OCI-LY3 (cell line): ENCODE data around the gene ZDHHC17.

Experiments used
- H2AFZ ChIP-seq: fragments of 200-600, 300-600 bp; shearing (Covaris generic); 2 replicates; pipeline ENCODE4 v1.6.0; 2014; ENCODE audit warnings: antibody characterized with exemption, low read depth, low read length
- H3K27ac ChIP-seq: fragments of 200-600, 300-600 bp; sonication (generic); 2 replicates; pipeline ENCODE4 v1.5.1; 2014; ENCODE audit warnings: mild to moderate bottlenecking, low read length, moderate library complexity, mixed read lengths
- H3K27me3 ChIP-seq: fragments of 200-600, 300-600 bp; sonication (generic); 2 replicates; pipeline ENCODE4 v1.6.1; 2014; ENCODE audit warnings: low read depth, low read length, mixed read lengths
- H3K36me3 ChIP-seq: fragments of 200-600, 300-600 bp; sonication (generic); replicated peaks from 2 replicates; pipeline ENCODE3; 2014; ENCODE audit warnings: low read depth, low read length, mixed read lengths
- H3K4me1 ChIP-seq: fragments of 300-600, 200-600 bp; sonication (generic); 2 replicates; pipeline ENCODE4 v1.6.1; 2014; ENCODE audit warnings: low read length, mixed read lengths
- H3K4me2 ChIP-seq: fragments of 200-600, 300-600 bp; sonication (generic); 2 replicates; pipeline ENCODE4 v1.6.1; 2014; ENCODE audit warnings: low read length, mixed read lengths
- H3K4me3 ChIP-seq: fragments of 300-600, 200-600 bp; sonication (generic); 2 replicates; pipeline ENCODE4 v1.5.1; 2014; ENCODE audit warnings: antibody characterized with exemption, mild to moderate bottlenecking, low read length, moderate library complexity
- H3K79me2 ChIP-seq: fragments of 300-600, 200-600 bp; shearing (Covaris generic); 2 replicates; pipeline ENCODE4 v1.6.1; 2014; ENCODE audit warnings: mild to moderate bottlenecking, low read length, mixed read lengths
- H3K9ac ChIP-seq: fragments of 300-600, 200-600 bp; shearing (Covaris generic); 2 replicates; pipeline ENCODE4 v1.6.0; 2014; ENCODE audit warnings: mild to moderate bottlenecking, low read length, moderate library complexity
- H3K9me3 ChIP-seq: fragments of 200-600, 300-600 bp; shearing (Covaris generic); 2 replicates; pipeline ENCODE4 v1.6.1; 2014; ENCODE audit warnings: low read length, mixed read lengths; ENCODE audit not compliant: insufficient read depth
- H4K20me1 ChIP-seq: fragments of 200-600, 300-600 bp; sonication (generic); 2 replicates; pipeline ENCODE4 v1.6.1; 2016; ENCODE audit warnings: low read length, mixed read lengths; ENCODE audit not compliant: insufficient read depth
- CTCF ChIP-seq: fragments of 200-600, 300-600 bp; sonication (generic); IDR thresholded peaks from 2 replicates; pipeline ENCODE4 v1.5.1; 2014; ENCODE audit warnings: antibody characterized with exemption, low read length, low read depth
- EZH2phosphoT487 ChIP-seq: fragments of 200-600 bp; shearing (Covaris generic); IDR thresholded peaks from 2 replicates; pipeline ENCODE4 v1.6.1; 2018; ENCODE audit warnings: antibody characterized with exemption, mixed run types, low read depth

Gene ZDHHC17

GRCh38 chr12:76786986-76787385 is 23.1 kb downstream of the ZDHHC17 start:
- no peak overlapping the region for H3K4me2 ChIP-seq
- no peak overlapping the region for H2AFZ ChIP-seq
- no peaks in the 10 kb centered on the region for H3K9me3 ChIP-seq
- H3K27me3 ChIP-seq: no peaks in the 10 kb centered on the region
- no peak overlapping the region for H3K27ac ChIP-seq
- TF ChIP-seq EZH2phosphoT487: no peak
- TF ChIP-seq CTCF: no peak
- no peak overlapping the region for H3K4me3 ChIP-seq
- peaks cover 54% of the 10 kb centered on the region for H3K79me2 ChIP-seq
- H3K9ac ChIP-seq: no peak overlapping the region
- H4K20me1 ChIP-seq: peaks cover 30% of the 10 kb centered on the region
- H3K4me1 ChIP-seq: peaks cover 8% of the 10 kb centered on the region
- peaks cover 11% of the 10 kb centered on the region for H3K36me3 ChIP-seq

- H4K20me1 ChIP-seq: peaks cover 30% of the 10 kb centered on the region
- H3K9me3 ChIP-seq: no peaks in the 10 kb centered on the region
These were observed 23.8 kb downstream of the ZDHHC17 start for GRCh38 chr12:76787689-76788088.

DNA sequence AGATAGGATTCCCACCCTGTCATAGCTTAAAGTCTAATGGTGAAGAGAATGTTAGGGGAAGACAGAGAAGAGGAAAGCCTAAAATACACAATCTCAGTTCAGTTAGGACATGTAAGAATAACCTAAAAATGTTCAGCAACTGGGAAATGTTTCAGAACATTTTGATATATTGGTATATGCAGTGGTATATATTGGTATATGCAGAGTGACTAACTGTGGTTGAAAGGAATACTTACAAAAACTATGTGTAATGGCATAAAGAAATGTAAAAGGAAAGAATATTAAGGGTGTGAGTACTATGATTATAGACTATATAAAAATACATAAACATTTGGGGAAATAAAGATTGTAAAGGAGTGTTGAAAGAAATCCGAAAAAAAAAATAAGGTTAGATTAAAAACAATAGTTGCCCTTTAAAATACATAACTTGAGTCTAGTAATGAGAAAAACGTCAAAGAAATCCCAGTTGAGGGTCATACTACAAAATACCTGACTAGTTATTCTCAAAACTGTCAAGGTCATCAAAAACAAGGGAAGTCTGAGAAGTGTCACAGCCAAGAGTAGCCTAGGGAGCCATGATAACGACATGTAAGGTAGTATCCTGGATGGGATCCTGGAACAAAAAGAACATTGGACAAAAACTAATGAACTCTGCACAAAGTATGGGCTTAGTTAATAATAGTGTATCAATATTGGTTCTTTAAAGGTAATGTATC is 25.6 kb downstream of the ZDHHC17 start:
- H3K9me3 ChIP-seq: no peaks in the 10 kb centered on the region
- TF ChIP-seq CTCF (no peak), EZH2phosphoT487 (no peak)
- H3K79me2 ChIP-seq: peaks cover 45% of the 10 kb centered on the region
- no peak overlapping the region for H3K4me3 ChIP-seq
- no peak overlapping the region for H3K9ac ChIP-seq
- peaks cover 34% of the 10 kb centered on the region for H4K20me1 ChIP-seq
- no peak overlapping the region for H3K4me2 ChIP-seq
- H3K36me3 ChIP-seq: no peaks in the 10 kb centered on the region
- no peak overlapping the region for H3K27ac ChIP-seq
- H3K4me1 ChIP-seq: peaks cover 8% of the 10 kb centered on the region
- H3K27me3 ChIP-seq: no peaks in the 10 kb centered on the region
- no peak overlapping the region for H2AFZ ChIP-seq

More at GRCh38 chr12:76787689-76788088, 23.8 kb downstream of the ZDHHC17 start:
- TF ChIP-seq EZH2phosphoT487 (no peak), CTCF (no peak)
- peaks cover 7% of the 10 kb centered on the region for H3K36me3 ChIP-seq
- H3K79me2 ChIP-seq: peaks cover 51% of the 10 kb centered on the region
- H3K4me3 ChIP-seq: no peak overlapping the region
- no peak overlapping the region for H3K27ac ChIP-seq
- no peak overlapping the region for H3K4me2 ChIP-seq
- no peaks in the 10 kb centered on the region for H3K27me3 ChIP-seq
- H2AFZ ChIP-seq: no peak overlapping the region
- H3K9ac ChIP-seq: no peak overlapping the region
- H3K4me1 ChIP-seq: peaks cover 8% of the 10 kb centered on the region

- H3K4me1 ChIP-seq: peaks cover 8% of the 10 kb centered on the region
- peaks cover 42% of the 10 kb centered on the region for H3K79me2 ChIP-seq
- no peaks in the 10 kb centered on the region for H3K36me3 ChIP-seq
- no peaks in the 10 kb centered on the region for H3K9me3 ChIP-seq
- H3K4me3 ChIP-seq: no peak overlapping the region
- H3K27me3 ChIP-seq: no peaks in the 10 kb centered on the region
- no peak overlapping the region for H3K9ac ChIP-seq
- TF ChIP-seq EZH2phosphoT487 (no peak), CTCF (peak; percentile 73)
- peaks cover 26% of the 10 kb centered on the region for H4K20me1 ChIP-seq
- peak overlapping the region; percentile 15; the same call in 1 of the 2 replicates for H3K4me2 ChIP-seq
- no peak overlapping the region for H3K27ac ChIP-seq
- no peak overlapping the region for H2AFZ ChIP-seq
These were observed 26.9 kb downstream of the ZDHHC17 start for GRCh38 chr12:76790564-76791552.
